ENCODE measurements around the gene CYP46A1.
A peak's percentile ranks its signal among the peaks of the same experiment; 100 is the strongest.

Gene CYP46A1

GRCh38 chr14:99729991-99730875 is 46.1 kb downstream of the CYP46A1 start:
- peak; percentile 81 for DNase-seq (ENCODE audit: low spot score)

- DNase-seq (ENCODE audit: low spot score) = no peak
Measured at GRCh38 chr14:99730876-99731546, 46.9 kb downstream of the CYP46A1 start.

GRCh38 chr14:99731547-99732435 is 47.7 kb downstream of the CYP46A1 start:
- DNase-seq (ENCODE audit: low spot score) = no peak

- no peak for DNase-seq (ENCODE audit: low spot score)
Measured at GRCh38 chr14:99732436-99733210, 48.5 kb downstream of the CYP46A1 start.

GRCh38 chr14:99733211-99733539 is 49.1 kb downstream of the CYP46A1 start:
- no peak for DNase-seq (ENCODE audit: low spot score)

- no peak for DNase-seq (ENCODE audit: low spot score)
Measured at GRCh38 chr14:99733540-99734405, 49.7 kb downstream of the CYP46A1 start.

GRCh38 chr14:99734406-99735051 is 50.4 kb downstream of the CYP46A1 start:
- no peak for DNase-seq (ENCODE audit: low spot score)

- no peak for DNase-seq (ENCODE audit: low spot score)
Measured at GRCh38 chr14:99735189-99736135, 51.4 kb downstream of the CYP46A1 start.

- no peak for DNase-seq (ENCODE audit: low spot score)
Measured at GRCh38 chr14:99736603-99737371, 52.7 kb downstream of the CYP46A1 start.

- DNase-seq (ENCODE audit: low spot score) = peak; percentile 42
Measured at GRCh38 chr14:99737451-99737951, 53.4 kb downstream of the CYP46A1 start.

- DNase-seq (ENCODE audit: low spot score) = no peak
Measured at GRCh38 chr14:99737956-99738667, 54.0 kb downstream of the CYP46A1 start.

- DNase-seq (ENCODE audit: low spot score) = no peak
Measured at GRCh38 chr14:99740411-99740810, 56.3 kb downstream of the CYP46A1 start.

- no peak for DNase-seq (ENCODE audit: low spot score)
Measured at GRCh38 chr14:99741227-99741976, 57.3 kb downstream of the CYP46A1 start.

- DNase-seq (ENCODE audit: low spot score) = no peak
Measured at GRCh38 chr14:99742074-99742473, 58.0 kb downstream of the CYP46A1 start.

- DNase-seq (ENCODE audit: low spot score) = no peak
Measured at GRCh38 chr14:99742509-99743487, 58.7 kb downstream of the CYP46A1 start.
